GM12878 (cell line): ENCODE data around the gene THUMPD3. TPM values are rescaled to one million over a fixed set of nuclear protein-coding genes. Genes with fewer than 3 reads are reported as not detected.

Experiments
- ATAC-seq: fragments of 200-7000 bp; cut with Tn5 transposase; 3 replicates; pipeline ENCODE4 v1.9.1; 2020; ENCODE audit warnings: mild to moderate bottlenecking, moderate library complexity
- BruUV-seq: library from RNA; stranded (reverse); fragments of 400-500 nt; replicated peaks from 2 replicates; lab custom pipeline; 2021; lab: Mats Ljungman, UMichigan
- CTCF ChIA-PET: fragments of 300-600 bp; sonication (Branson Sonifier 250); formaldehyde crosslinking; extraction: SDS; loops from one replicate; lab custom pipeline; 2021; ENCODE audit warnings: inconsistent platforms; lab: Yijun Ruan, JAX
- POLR2A ChIA-PET: fragments of 350-600 bp; formaldehyde crosslinking; extraction: SDS; loops from one replicate; lab custom pipeline; 2021; ENCODE audit warnings: inconsistent platforms; lab: Charles Lee
- RAD21 ChIA-PET: fragments of 300-600 bp; sonication (Branson Sonifier 250); formaldehyde crosslinking; loops from one replicate; lab custom pipeline; 2023; ENCODE audit warnings: antibody characterized with exemption; ENCODE audit not compliant: unreplicated experiment; lab: Charles Lee
- SMC1A ChIA-PET: fragments of 300-600 bp; sonication (Branson Sonifier 250); formaldehyde crosslinking; loops from one replicate; lab custom pipeline; 2023; ENCODE audit not compliant: unreplicated experiment, uncharacterized antibody; lab: Charles Lee
- DNase-seq: peaks from one replicate; pipeline ENCODE4 v3.0.0-alpha.2; 2011; ENCODE audit warnings: low read depth, low spot score
- FAIRE-seq: peaks from 3 replicates; lab custom pipeline; 2011; peaks lifted over from hg19 to GRCh38; lab: Jason Lieb, UNC
- H2AFZ ChIP-seq: 2 replicates; pipeline ENCODE4 v1.6.0; 2011; ENCODE audit warnings: low read depth, low read length, control low read depth; ENCODE audit not compliant: control insufficient read depth
- H3K27ac ChIP-seq: 2 replicates; pipeline ENCODE4 v1.5.1; 2011; ENCODE audit warnings: control low read depth; ENCODE audit not compliant: control insufficient read depth, insufficient read depth
- H3K27me3 ChIP-seq, 2 experiments: replicated peaks in 1 of 2; 2 replicates each; pipeline versions ENCODE4 v1.6.0 to v1.6.1; 2011; ENCODE audit warnings: low read length in 1 of 2; ENCODE audit not compliant: control insufficient read depth in 2 of 2, insufficient read depth in 2 of 2
- H3K36me3 ChIP-seq, 2 experiments: 2 replicates each; pipeline ENCODE4 v1.5.1; 2011; ENCODE audit warnings: low read length in 1 of 2; ENCODE audit not compliant: control insufficient read depth in 2 of 2, insufficient read depth in 2 of 2
- H3K4me1 ChIP-seq: 2 replicates; pipeline ENCODE4 v1.6.1; 2011; ENCODE audit warnings: mild to moderate bottlenecking, low read length, moderate library complexity, mixed read lengths; ENCODE audit not compliant: control insufficient read depth, insufficient read depth
- H3K4me2 ChIP-seq: 2 replicates; pipeline ENCODE4 v1.6.0; 2011; ENCODE audit warnings: control low read depth; ENCODE audit not compliant: control insufficient read depth, insufficient read depth
- H3K4me3 ChIP-seq: fragments of 200-600 bp; sonication (generic); 2 replicates; pipeline ENCODE4 v1.5.1; 2016
- H3K79me2 ChIP-seq: 2 replicates; pipeline ENCODE4 v1.6.0; 2011; ENCODE audit warnings: low read length; ENCODE audit not compliant: control insufficient read depth, insufficient read depth
- H3K9ac ChIP-seq: 2 replicates; pipeline ENCODE4 v1.8.0; 2011; ENCODE audit warnings: low read length, control low read depth, mixed read lengths; ENCODE audit not compliant: control insufficient read depth, insufficient read depth
- H3K9me3 ChIP-seq: replicated peaks from 3 replicates; pipeline ENCODE4 v1.5.1; 2011; ENCODE audit warnings: mild to moderate bottlenecking, low read length; ENCODE audit not compliant: control insufficient read depth, insufficient read depth
- H4K20me1 ChIP-seq: 2 replicates; pipeline ENCODE4 v1.6.0; 2011; ENCODE audit not compliant: control insufficient read depth, insufficient read depth
- BCL11A ChIP-seq: IDR thresholded peaks from 2 replicates; pipeline ENCODE4 v1.6.1; 2011; ENCODE audit warnings: low read depth, low read length
- BMI1 ChIP-seq: fragments of 450-650 bp; IDR thresholded peaks from 2 replicates; pipeline ENCODE4 v1.6.1; 2016; ENCODE audit warnings: mild to moderate bottlenecking, moderate library complexity, borderline replicate concordance
- BRCA1 ChIP-seq: IDR thresholded peaks from 2 replicates; pipeline ENCODE4 v1.6.1; 2011; ENCODE audit warnings: low read depth, low read length, improper control_type of control experiment
- CBX5 ChIP-seq: sonication (generic); IDR thresholded peaks from 2 replicates; pipeline ENCODE4 v1.6.1; 2016; ENCODE audit warnings: low read depth, moderate library complexity, mild to moderate bottlenecking, inconsistent platforms
- GABPA ChIP-seq: IDR thresholded peaks from 2 replicates; pipeline ENCODE4 v1.6.1; 2014; ENCODE audit warnings: antibody characterized with exemption, low read depth, mild to moderate bottlenecking, inconsistent platforms
- IKZF1 ChIP-seq: fragments of 450-650 bp; conservative IDR thresholded peaks from 2 replicates; pipeline ENCODE4 v1.6.1; 2017; ENCODE audit warnings: antibody characterized with exemption, mild to moderate bottlenecking
- IRF3 ChIP-seq: fragments of 450-650 bp; IDR thresholded peaks from 2 replicates; pipeline ENCODE4 v1.6.1; 2014; ENCODE audit warnings: mild to moderate bottlenecking
- JUNB ChIP-seq: IDR thresholded peaks from 2 replicates; pipeline ENCODE4 v1.6.1; 2016; ENCODE audit warnings: antibody characterized with exemption, mild to moderate bottlenecking
- JUND ChIP-seq: IDR thresholded peaks from 2 replicates; pipeline ENCODE4 v1.6.1; 2012; ENCODE audit warnings: low read depth, mild to moderate bottlenecking, low read length, improper control_type of control experiment, moderate library complexity
- NR2C2 ChIP-seq: IDR thresholded peaks from 2 replicates; pipeline ENCODE4 v1.6.1; 2011; ENCODE audit warnings: borderline replicate concordance, low read depth; ENCODE audit not compliant: control insufficient read depth, insufficient read length
- NRF1 ChIP-seq: conservative IDR thresholded peaks from 2 replicates; pipeline ENCODE4 v1.6.1; 2011; ENCODE audit warnings: mild to moderate bottlenecking, low read depth, low read length, improper control_type of control experiment
- RAD51 ChIP-seq: fragments of 450-650 bp; IDR thresholded peaks from 2 replicates; pipeline ENCODE4 v1.6.1; 2016; ENCODE audit warnings: moderate library complexity, mild to moderate bottlenecking, inconsistent platforms
- SMAD5 ChIP-seq: IDR thresholded peaks from 2 replicates; pipeline ENCODE4 v1.6.1; 2016; ENCODE audit warnings: antibody characterized with exemption, low read depth
- ZBED1 ChIP-seq: IDR thresholded peaks from 2 replicates; pipeline ENCODE4 v1.6.1; 2016; ENCODE audit warnings: borderline replicate concordance
- ZZZ3 ChIP-seq: IDR thresholded peaks from 2 replicates; pipeline ENCODE4 v1.6.1; 2011; ENCODE audit warnings: low read depth; ENCODE audit not compliant: control insufficient read depth, insufficient read length
- whole genome bisulfite sequencing: methylation state at CpG from one replicate; pipeline ENCODE4 v1.1.6; 2016; ENCODE audit warnings: low lambda C conversion rate; ENCODE audit not compliant: insufficient replicate concordance, insufficient coverage; ENCODE audit errors: missing lambda C conversion rate; 5-methylcytosine and 5-hydroxymethylcytosine counted together
- in situ Hi-C: fragments of 300-500 bp; cut with MboI; formaldehyde crosslinking; loops from 9 replicates; pipeline ENCODE4 v1.14.3; 2018; ENCODE audit warnings: mixed read lengths
- intact Hi-C: fragments of 100-400 bp; cut with micrococcal nuclease; formaldehyde crosslinking; loops from one replicate; pipeline ENCODE4 v1.14.2; 2022; ENCODE audit not compliant: unreplicated experiment
- polyA plus RNA-seq, 11 experiments: library from polyadenylated mRNA; depleted of rRNA in 4 of 11; unstranded in 6 of 11; stranded (reverse) in 5 of 11; fragments of >200 nt; fragmentation: Nextera tagmentation in 4 of 11; fragmentation: Illumina TruSeq in 1 of 11; extraction: Ambion mirVana in 4 of 11; extraction: Trizol in 1 of 11; gene quantifications; 1 replicate in 1 of 11; 2 replicates in 10 of 11; pipeline versions ENCODE4 v1.2.1 to v1.2.3, GENCODE V29; 2011 to 2016; ENCODE audit warnings: inconsistent platforms in 2 of 11, missing spikeins in 2 of 11, low read depth in 1 of 11
- total RNA-seq, 4 experiments: library from RNA; depleted of rRNA in 3 of 4; stranded (reverse); fragments of >200 nt in 3 of 4; fragmentation: Illumina TruSeq in 1 of 4; extraction: Trizol in 1 of 4; gene quantifications; 2 replicates each; pipeline versions ENCODE4 v1.2.1 to v1.2.3, GENCODE V29; 2013 to 2021

THUMPD3 gene
- total and polyA plus RNA-seq, 10 of the 15 experiments (the other 5 are each of a cell fraction or from before 2014, with no cell fraction given), result 28.7 to 47.4 (median 41.8) TPM

DNA sequence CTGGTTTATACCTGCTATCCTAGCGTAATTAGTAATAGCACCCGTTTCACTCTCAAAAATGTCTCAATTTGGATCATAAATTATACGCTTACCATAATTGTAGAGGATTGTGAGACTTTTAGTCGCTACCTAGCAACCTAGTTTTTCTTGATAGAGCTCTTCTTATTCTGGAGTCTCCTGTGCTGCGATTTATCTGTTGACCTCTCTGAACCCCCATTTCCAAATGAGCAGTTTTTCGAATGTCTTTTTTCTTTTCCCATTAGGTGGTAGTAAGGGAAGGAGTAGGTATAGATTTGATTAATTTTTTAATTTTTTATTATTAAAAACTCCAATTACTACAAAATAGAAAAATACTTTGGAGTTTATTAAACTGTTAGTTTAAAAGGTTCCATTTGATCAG lies 45.2 kb downstream of the THUMPD3 start:
- Histone ChIP-seq H3K4me3 (no peak overlapping the region), H3K9me3 (no peaks in the 10 kb centered on the region; the same call in 2 of the 3 replicates), H3K79me2 (peaks cover 99% of the 10 kb centered on the region), H2AFZ (no peak overlapping the region), H3K27ac (no peak overlapping the region), H3K4me1 (peaks cover 9% of the 10 kb centered on the region; the same call in 1 of the 2 replicates), H4K20me1 (peaks cover 9% of the 10 kb centered on the region), H3K27me3 (no peaks in the 10 kb centered on the region), H3K4me2 (no peak overlapping the region), H3K36me3 (peaks cover 0 to 5% of the 10 kb centered on the region in 2 experiments; a peak in 1 of 4 replicates), H3K9ac (no peak overlapping the region)
- SMC1A ChIA-PET, result interaction anchor here (1.3 to 2.5 kb wide), 3 partner anchors 9 to 323 kb away, joined by 3 to 7 read pairs (median 6); partner anchors contain the start of gene BRPF1
- POLR2A ChIA-PET, result interaction anchor here (1.4 to 2.1 kb wide), 2 partner anchors 8 to 12 kb away, joined by 7 to 8 read pairs; no protein-coding TSS in a partner anchor
- CTCF ChIA-PET, result interaction anchor here (0.6 to 2.1 kb wide), 3 partner anchors 9 to 380 kb away, joined by 3 to 8 read pairs (median 3); partner anchors contain the start of gene THUMPD3
- intact Hi-C loops (no loop called here), in situ Hi-C loops (no loop called here)
- ATAC-seq, result no peak
- RAD21 ChIA-PET, result no interaction called here
- BruUV-seq, result no TSS peak
- DNase-seq, result no peak
- 88% methylated on average over 6 of the region's 6 CpGs for WGBS
- no peak for FAIRE-seq
- TF ChIP-seq RAD51 (no peak), ZBED1 (no peak), IKZF1 (no peak), JUND (no peak), NR2C2 (no peak), SMAD5 (no peak), BCL11A (no peak), NRF1 (no peak), BRCA1 (no peak), IRF3 (no peak), CBX5 (no peak), GABPA (no peak), ZZZ3 (no peak), JUNB (no peak), BMI1 (no peak)
